PFSK-1 (cell line): ENCODE data around the gene SDF2L1.

Experiments used
- POLR2AphosphoS5 ChIP-seq: IDR thresholded peaks from 2 replicates; pipeline ENCODE4 v1.6.1; 2012; ENCODE audit warnings: low read depth, mild to moderate bottlenecking, control low read depth, low read length, moderate library complexity
- TAF1 ChIP-seq: IDR thresholded peaks from 2 replicates; pipeline ENCODE4 v1.6.1; 2012; ENCODE audit warnings: low read length, control low read depth, borderline replicate concordance; ENCODE audit not compliant: insufficient read depth
- TF ChIP-seq, protein P1 (sequence below), 2 experiments: IDR thresholded peaks; 2 replicates each; pipeline versions ENCODE4 v1.6.1 to v1.8.0; 2011 to 2012; ENCODE audit warnings: low read depth in 2 of 2, low read length in 2 of 2, control low read depth in 1 of 2, inconsistent platforms in 1 of 2, mild to moderate bottlenecking in 1 of 2, moderate library complexity in 1 of 2; ENCODE audit not compliant: insufficient read depth in 1 of 2

DNA sequence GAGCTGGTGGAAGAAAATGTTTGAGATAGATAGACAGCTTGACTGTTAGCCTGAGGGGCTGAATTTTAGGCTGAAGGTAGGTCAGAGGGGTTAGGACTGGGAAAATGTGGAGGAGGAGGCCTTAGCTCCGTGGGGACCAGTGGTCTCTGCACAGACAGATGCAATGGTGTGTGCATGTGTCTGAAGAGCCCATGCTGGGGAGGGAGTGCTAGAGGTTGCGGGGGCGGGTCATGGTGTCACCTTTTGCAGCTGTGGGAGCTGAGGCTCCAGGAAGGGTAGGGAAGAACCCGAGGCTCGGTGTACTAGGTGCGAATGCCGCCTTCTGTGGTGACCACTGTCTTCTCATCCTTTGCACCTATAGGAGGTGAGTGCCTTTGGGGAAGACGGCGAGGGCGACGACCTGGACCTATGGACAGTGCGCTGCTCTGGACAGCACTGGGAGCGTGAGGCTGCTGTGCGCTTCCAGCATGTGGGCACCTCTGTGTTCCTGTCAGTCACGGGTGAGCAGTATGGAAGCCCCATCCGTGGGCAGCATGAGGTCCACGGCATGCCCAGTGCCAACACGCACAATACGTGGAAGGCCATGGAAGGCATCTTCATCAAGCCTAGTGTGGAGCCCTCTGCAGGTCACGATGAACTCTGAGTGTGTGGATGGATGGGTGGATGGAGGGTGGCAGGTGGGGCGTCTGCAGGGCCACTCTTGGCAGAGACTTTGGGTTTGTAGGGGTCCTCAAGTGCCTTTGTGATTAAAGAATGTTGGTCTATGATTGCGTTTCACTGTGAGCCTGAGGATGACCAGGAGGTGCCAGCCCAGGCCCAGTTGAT, 1.6 kb downstream of the SDF2L1 start:
- TF ChIP-seq POLR2AphosphoS5 (no peak), TAF1 (no peak)
- TF ChIP-seq, protein P1, sequence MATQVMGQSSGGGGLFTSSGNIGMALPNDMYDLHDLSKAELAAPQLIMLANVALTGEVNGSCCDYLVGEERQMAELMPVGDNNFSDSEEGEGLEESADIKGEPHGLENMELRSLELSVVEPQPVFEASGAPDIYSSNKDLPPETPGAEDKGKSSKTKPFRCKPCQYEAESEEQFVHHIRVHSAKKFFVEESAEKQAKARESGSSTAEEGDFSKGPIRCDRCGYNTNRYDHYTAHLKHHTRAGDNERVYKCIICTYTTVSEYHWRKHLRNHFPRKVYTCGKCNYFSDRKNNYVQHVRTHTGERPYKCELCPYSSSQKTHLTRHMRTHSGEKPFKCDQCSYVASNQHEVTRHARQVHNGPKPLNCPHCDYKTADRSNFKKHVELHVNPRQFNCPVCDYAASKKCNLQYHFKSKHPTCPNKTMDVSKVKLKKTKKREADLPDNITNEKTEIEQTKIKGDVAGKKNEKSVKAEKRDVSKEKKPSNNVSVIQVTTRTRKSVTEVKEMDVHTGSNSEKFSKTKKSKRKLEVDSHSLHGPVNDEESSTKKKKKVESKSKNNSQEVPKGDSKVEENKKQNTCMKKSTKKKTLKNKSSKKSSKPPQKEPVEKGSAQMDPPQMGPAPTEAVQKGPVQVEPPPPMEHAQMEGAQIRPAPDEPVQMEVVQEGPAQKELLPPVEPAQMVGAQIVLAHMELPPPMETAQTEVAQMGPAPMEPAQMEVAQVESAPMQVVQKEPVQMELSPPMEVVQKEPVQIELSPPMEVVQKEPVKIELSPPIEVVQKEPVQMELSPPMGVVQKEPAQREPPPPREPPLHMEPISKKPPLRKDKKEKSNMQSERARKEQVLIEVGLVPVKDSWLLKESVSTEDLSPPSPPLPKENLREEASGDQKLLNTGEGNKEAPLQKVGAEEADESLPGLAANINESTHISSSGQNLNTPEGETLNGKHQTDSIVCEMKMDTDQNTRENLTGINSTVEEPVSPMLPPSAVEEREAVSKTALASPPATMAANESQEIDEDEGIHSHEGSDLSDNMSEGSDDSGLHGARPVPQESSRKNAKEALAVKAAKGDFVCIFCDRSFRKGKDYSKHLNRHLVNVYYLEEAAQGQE (IDR thresholded peaks at IDR 0.05; ENCODE audit: insufficient read depth in 1 of 2, low read depth in 2 of 2, low read length in 2 of 2) = no peak
